Pancreas (tissue), 10 donors: ENCODE data around the gene MAML3. TPM values are rescaled to one million over a fixed set of nuclear protein-coding genes. Genes with fewer than 3 reads are reported as not detected.

Source experiments
- ATAC-seq, 4 donors: fragments of 200-7000 bp; cut with Tn5 transposase; one replicate each; pipeline versions ENCODE4 v1.8.0 to v1.9.1; 2020; ENCODE audit warnings: mild to moderate bottlenecking in 4 of 4, moderate library complexity in 4 of 4
- DNase-seq, 6 donors: peaks; one replicate each; pipeline ENCODE4 v3.0.0-alpha.2; 2020
- FAIRE-seq: peaks from 2 replicates; lab custom pipeline; 2012; peaks lifted over from hg19 to GRCh38; lab: Jason Lieb, UNC
- H3K27ac ChIP-seq, 4 donors: fragments of 200-600 bp; sonication (generic); 1 replicate in 3 of 4; 2 replicates in 1 of 4; pipeline versions ENCODE4 v1.5.0 to v1.8.0; 2020
- H3K27me3 ChIP-seq, 4 donors: fragments of 200-600 bp; one replicate each; pipeline ENCODE4 v1.8.0; 2021
- H3K36me3 ChIP-seq, 3 donors: fragments of 200-600 bp; sonication (generic) in 1 of 3; one replicate each; pipeline versions ENCODE4 v1.5.0 to v1.8.0; 2020 to 2021
- H3K4me1 ChIP-seq, 3 donors: fragments of 200-600 bp; one replicate each; pipeline ENCODE4 v1.8.0; 2021
- H3K4me3 ChIP-seq, 4 donors: fragments of 200-600 bp; sonication (generic) in 2 of 4; one replicate each; pipeline versions ENCODE4 v1.5.0 to v1.8.0; 2020 to 2021
- H3K9me3 ChIP-seq, 4 donors: fragments of 200-600 bp; one replicate each; pipeline ENCODE4 v1.8.0; 2021
- whole genome bisulfite sequencing, 2 donors: extraction: QIAGEN DNeasy Blood & Tissue Kit; methylation state at CpG; one replicate each; pipeline ENCODE4 v1.1.7; 2013; 5-methylcytosine and 5-hydroxymethylcytosine counted together
- intact Hi-C, 3 donors: fragments of 100-400 bp; cut with DNase I; formaldehyde crosslinking; loops; one replicate each; pipeline versions ENCODE4 v1.11.1 to v1.14.2; 2022
- polyA plus RNA-seq, 2 donors: library from polyadenylated mRNA; stranded (reverse); fragments of 200-250 nt; gene quantifications; one replicate each; pipeline ENCODE4 v1.2.3, GENCODE V29; 2013
- total RNA-seq, 6 donors: library from RNA; stranded (reverse); fragmentation: NEBNext Ultra II Directional in 4 of 6; extraction: Animal tissue kit (Norgen Biotek cat#: 25700) in 4 of 6; gene quantifications; one replicate each; pipeline versions ENCODE4 v1.2.1 to v1.2.4, GENCODE V29; 2021 to 2023
- TF ChIP-seq, protein P1 (sequence below), 4 donors: fragments of 200-600 bp; sonication (generic) in 3 of 4; IDR thresholded peaks; one replicate each; pipeline versions ENCODE4 v1.5.0 to v1.8.0; 2021; ENCODE audit warnings: antibody characterized with exemption in 4 of 4
- donor health status: healthy with polysubstance abuse.
- donor health status: DM: no; HTN: no; CAD: no; lungs with moderate emphysema.
- donor health status: DM: no; HTN: no; CAD: no.
- donor health status: control.
- donor health status: control.
- donor health status: Bipolar disorder and iron deficiency.
- donor health status: DM: yes; HTN: yes; CAD: no.
- donor health status: DM: no; HTN: no; CAD: no.
- donor health status: DM: no; HTN: no; CAD: no.
- donor health status: DM: yes; HTN: yes; CAD: no.

The MAML3 gene
- total and polyA plus RNA-seq, 8 donors = 3.8 to 8.9 (median 5.9) TPM

DNA sequence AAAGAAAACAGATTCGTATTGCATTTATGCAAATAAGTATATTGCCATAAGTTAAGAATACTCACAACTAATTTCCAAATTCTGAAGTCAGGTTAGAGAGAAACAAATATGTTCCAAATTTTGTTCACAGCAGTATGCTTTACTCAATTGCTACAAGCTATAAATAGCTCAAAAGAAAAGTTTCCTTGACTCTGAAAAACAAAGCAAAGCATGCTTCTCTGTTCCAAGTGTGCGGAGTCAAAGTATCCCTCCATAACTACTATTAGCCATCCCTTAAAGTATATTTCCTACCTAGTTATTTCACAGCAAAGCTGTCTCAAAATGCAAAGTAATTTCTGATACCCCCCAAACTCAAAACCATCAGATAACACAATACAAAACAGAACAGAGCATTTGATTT, 441.1 kb downstream of the MAML3 start:
- no peaks in the 10 kb centered on the region for H3K9me3 ChIP-seq
- no peaks in the 10 kb centered on the region for H3K4me1 ChIP-seq
- TF ChIP-seq, protein P1, sequence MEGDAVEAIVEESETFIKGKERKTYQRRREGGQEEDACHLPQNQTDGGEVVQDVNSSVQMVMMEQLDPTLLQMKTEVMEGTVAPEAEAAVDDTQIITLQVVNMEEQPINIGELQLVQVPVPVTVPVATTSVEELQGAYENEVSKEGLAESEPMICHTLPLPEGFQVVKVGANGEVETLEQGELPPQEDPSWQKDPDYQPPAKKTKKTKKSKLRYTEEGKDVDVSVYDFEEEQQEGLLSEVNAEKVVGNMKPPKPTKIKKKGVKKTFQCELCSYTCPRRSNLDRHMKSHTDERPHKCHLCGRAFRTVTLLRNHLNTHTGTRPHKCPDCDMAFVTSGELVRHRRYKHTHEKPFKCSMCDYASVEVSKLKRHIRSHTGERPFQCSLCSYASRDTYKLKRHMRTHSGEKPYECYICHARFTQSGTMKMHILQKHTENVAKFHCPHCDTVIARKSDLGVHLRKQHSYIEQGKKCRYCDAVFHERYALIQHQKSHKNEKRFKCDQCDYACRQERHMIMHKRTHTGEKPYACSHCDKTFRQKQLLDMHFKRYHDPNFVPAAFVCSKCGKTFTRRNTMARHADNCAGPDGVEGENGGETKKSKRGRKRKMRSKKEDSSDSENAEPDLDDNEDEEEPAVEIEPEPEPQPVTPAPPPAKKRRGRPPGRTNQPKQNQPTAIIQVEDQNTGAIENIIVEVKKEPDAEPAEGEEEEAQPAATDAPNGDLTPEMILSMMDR (IDR thresholded peaks at IDR 0.05) = no peak
- H3K36me3 ChIP-seq = no peaks in the 10 kb centered on the region
- H3K27ac ChIP-seq = no peak overlapping the region
- intact Hi-C loops = no loop called here
- 94 to 96% methylated on average over 2 of the region's 2 CpGs for WGBS, 2 donors
- FAIRE-seq (no peak), ATAC-seq (no peak), DNase-seq (no peak)
- no peaks in the 10 kb centered on the region for H3K27me3 ChIP-seq
- H3K4me3 ChIP-seq = no peak overlapping the region

DNA sequence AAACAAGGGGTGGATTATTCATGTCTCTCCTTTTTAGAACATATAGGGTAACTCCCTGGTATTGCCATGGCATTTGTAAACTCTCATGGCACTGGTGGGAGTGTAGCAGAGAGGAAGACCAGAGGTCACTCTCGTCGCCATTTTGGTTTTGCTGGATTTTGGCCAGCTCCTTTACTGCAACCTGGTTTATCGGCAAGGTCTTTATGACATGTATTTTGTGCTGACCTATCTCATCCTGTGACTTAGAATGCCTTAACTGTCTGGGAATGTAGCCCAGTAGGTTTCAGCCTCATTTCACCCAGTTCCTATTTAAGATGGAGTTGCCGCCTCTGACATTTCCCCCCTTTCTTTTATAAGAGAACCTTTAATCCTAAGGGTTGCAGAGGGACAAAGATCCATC, 442.5 kb downstream of the MAML3 start:
- Histone ChIP-seq H3K27ac (no peak overlapping the region), H3K4me3 (no peak overlapping the region), H3K27me3 (no peaks in the 10 kb centered on the region), H3K36me3 (no peaks in the 10 kb centered on the region), H3K4me1 (no peaks in the 10 kb centered on the region), H3K9me3 (no peaks in the 10 kb centered on the region)
- TF ChIP-seq, protein P1 (IDR thresholded peaks at IDR 0.05) = no peak
- ATAC-seq (no peak), FAIRE-seq (no peak), DNase-seq (no peak)
- 84 to 90% methylated on average over 4 of the region's 4 CpGs for WGBS, 2 donors
- intact Hi-C loops = no loop called here

DNA sequence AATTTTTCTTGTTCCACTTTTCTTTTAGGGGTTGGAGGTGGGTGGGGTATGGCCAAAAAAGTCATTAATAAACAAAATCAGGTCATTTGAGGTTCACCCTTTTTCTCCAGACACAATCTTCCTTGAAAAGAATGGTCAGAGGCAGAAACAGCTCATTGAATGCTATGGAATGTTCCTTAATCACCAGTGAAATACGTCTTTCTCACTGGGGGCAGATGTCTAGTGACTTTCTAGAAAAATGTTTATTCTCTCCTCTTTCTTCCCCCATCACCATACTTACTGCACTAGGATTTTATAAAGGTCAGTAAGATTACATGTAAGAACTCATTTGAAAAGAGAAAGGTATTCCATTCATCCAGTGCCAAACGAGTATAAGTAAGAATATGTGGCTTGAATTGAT, 443.9 kb downstream of the MAML3 start:
- no peaks in the 10 kb centered on the region for H3K9me3 ChIP-seq
- H3K4me3 ChIP-seq = no peak overlapping the region
- intact Hi-C loops = no loop called here
- no peaks in the 10 kb centered on the region for H3K27me3 ChIP-seq
- WGBS, 2 donors = 89 to 92% methylated on average over 2 of the region's 2 CpGs
- TF ChIP-seq, protein P1 (IDR thresholded peaks at IDR 0.05) = no peak
- ATAC-seq (no peak), DNase-seq (no peak), FAIRE-seq (no peak)
- no peak overlapping the region for H3K27ac ChIP-seq
- no peaks in the 10 kb centered on the region for H3K4me1 ChIP-seq
- peaks cover 0 to 2% (median 0%) of the 10 kb centered on the region in 3 donors for H3K36me3 ChIP-seq

DNA sequence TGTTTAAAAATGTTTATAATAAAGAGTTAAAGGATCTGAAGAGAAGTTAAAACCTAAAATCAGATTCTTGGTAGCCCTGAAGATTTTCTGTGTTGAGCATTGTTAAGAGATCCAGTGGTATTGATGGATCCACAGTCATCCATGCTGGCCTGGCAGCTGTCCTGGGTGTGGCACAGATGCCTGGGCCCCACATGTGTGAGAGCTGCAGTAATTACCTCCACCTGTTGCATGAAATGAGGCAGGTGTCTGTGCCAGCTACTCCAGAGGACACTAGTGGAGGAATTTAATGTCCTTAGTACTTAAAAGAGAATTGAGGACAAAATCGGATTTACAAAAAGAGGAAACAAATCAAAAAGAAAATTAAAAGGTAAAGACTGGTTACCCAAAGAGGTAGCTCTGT, 444.3 kb downstream of the MAML3 start:
- no peak for FAIRE-seq
- Histone ChIP-seq H3K27ac (no peak overlapping the region), H3K36me3 (peaks cover 0 to 6% (median 0%) of the 10 kb centered on the region in 3 donors), H3K4me3 (no peak overlapping the region), H3K9me3 (no peaks in the 10 kb centered on the region), H3K27me3 (no peaks in the 10 kb centered on the region), H3K4me1 (no peaks in the 10 kb centered on the region)
- TF ChIP-seq, protein P1 (IDR thresholded peaks at IDR 0.05) = no peak
- no peak for DNase-seq
- no peak for ATAC-seq
- 43 to 79% methylated on average over 1 of the region's 1 CpG for WGBS, 2 donors
- intact Hi-C loops = no loop called here

DNA sequence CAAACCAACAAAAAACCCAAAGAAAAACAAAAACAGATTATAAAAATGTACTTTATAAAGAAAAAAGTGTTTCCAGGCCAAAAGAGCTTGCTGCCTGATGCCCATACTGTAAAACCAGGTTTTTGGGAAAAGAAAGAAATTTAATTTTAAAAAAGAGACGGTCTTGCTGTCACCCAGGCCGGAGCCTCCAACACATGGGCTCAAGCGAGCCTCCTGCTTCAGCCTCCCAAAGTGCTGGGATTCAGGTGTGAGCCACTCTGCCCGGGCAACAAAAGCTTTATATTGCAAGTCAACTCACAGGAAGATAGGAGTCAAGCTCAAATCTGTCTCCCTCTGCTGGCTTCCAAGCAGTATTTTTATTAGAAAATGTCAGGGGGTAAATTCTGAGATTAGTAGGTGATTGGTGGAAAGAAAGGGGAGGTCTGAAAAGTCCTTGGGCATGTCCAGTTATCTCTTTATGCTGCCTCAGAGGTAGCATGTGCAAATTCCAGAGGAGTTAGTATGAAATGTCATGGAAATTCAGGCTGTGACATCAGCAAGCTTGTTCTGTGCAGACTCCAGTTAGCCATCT, 449.0 kb downstream of the MAML3 start:
- no peak for ATAC-seq
- no peak for FAIRE-seq
- Histone ChIP-seq H3K27ac (no peak overlapping the region), H3K9me3 (no peaks in the 10 kb centered on the region), H3K4me3 (no peak overlapping the region), H3K36me3 (peaks cover 0 to 12% (median 5%) of the 10 kb centered on the region in 3 donors), H3K4me1 (no peaks in the 10 kb centered on the region), H3K27me3 (no peaks in the 10 kb centered on the region)
- intact Hi-C loops = no loop called here
- no peak for DNase-seq
- 95 to 98% methylated on average over 4 of the region's 4 CpGs for WGBS, 2 donors
- TF ChIP-seq, protein P1 (IDR thresholded peaks at IDR 0.05) = peak in 1 of 4 donors; percentile 7
